AG04450 (cell line): ENCODE results near the gene RWDD1. TPM values are rescaled to one million over a fixed set of nuclear protein-coding genes. Genes with fewer than 3 reads are reported as not detected.
"Not testable (repeated sequence)": the region's sequence is repeated elsewhere in the genome, so short reads cannot be mapped to it uniquely, and the experiment has no call there.

ENCODE experiments used
- CTCF ChIA-PET: fragments of 300-600, 350-600 bp; formaldehyde crosslinking; extraction: SDS; loops from one replicate; lab custom pipeline; 2022; ENCODE audit warnings: antibody characterized with exemption, inconsistent platforms; lab: Charles Lee
- POLR2A ChIA-PET: fragments of 350-600 bp; formaldehyde crosslinking; extraction: SDS; loops from one replicate; lab custom pipeline; 2021; ENCODE audit warnings: antibody characterized with exemption, inconsistent platforms; lab: Yijun Ruan, JAX
- DNase-seq: peaks from one replicate; pipeline ENCODE4 v3.0.0-alpha.2; 2011; ENCODE audit warnings: low read depth, low spot score
- H3K27ac ChIP-seq: one replicate; pipeline ENCODE4 v1.5.1; 2012; ENCODE audit warnings: low read depth, low read length, control low read depth
- H3K27me3 ChIP-seq: one replicate; pipeline ENCODE4 v1.6.0; 2012; ENCODE audit warnings: low read length; ENCODE audit not compliant: control insufficient read depth, insufficient read depth
- H3K4me3 ChIP-seq: 2 replicates; pipeline ENCODE4 v1.5.1; 2011; ENCODE audit warnings: mild to moderate bottlenecking, low read depth, low read length, control low read depth
- H3K9me3 ChIP-seq: 2 replicates; pipeline ENCODE4 v1.5.1; 2012; ENCODE audit warnings: low read length; ENCODE audit not compliant: control insufficient read depth, insufficient read depth
- CTCF ChIP-seq: IDR thresholded peaks from 2 replicates; pipeline ENCODE4 v1.5.1; 2011; ENCODE audit warnings: low read depth, low read length, control low read depth, inconsistent platforms
- polyA plus RNA-seq: library from polyadenylated mRNA; depleted of rRNA; stranded (reverse); fragments of >200 nt; gene quantifications from 2 replicates; pipeline ENCODE4 v1.2.3, GENCODE V29; 2011

Gene RWDD1
- polyA plus RNA-seq, 1 experiment = 56.9 TPM

GRCh38 chr6:116596815-116597214, 25.5 kb downstream of the RWDD1 start:
- no peak for TF ChIP-seq CTCF
- H3K27ac ChIP-seq = no peak overlapping the region
- POLR2A ChIA-PET = no interaction called here
- no peak for DNase-seq
- no peaks in the 10 kb centered on the region for H3K9me3 ChIP-seq
- no peaks in the 10 kb centered on the region for H3K27me3 ChIP-seq
- no peak overlapping the region for H3K4me3 ChIP-seq
- CTCF ChIA-PET = interaction anchor here (1.1 kb wide), 2 partner anchors 19 to 330 kb away, joined by 3 read pairs; partner anchors contain the start of gene RSPH4A

- H3K4me3 ChIP-seq, CTCF ChIA-PET, H3K9me3 ChIP-seq, H3K27ac ChIP-seq, H3K27me3 ChIP-seq, POLR2A ChIA-PET, DNase-seq: not testable (repeated sequence)
These were observed 32.6 kb downstream of the RWDD1 start for GRCh38 chr6:116603916-116604315.

- H3K27ac ChIP-seq, H3K27me3 ChIP-seq, POLR2A ChIA-PET, DNase-seq, H3K4me3 ChIP-seq, H3K9me3 ChIP-seq: not testable (repeated sequence)
- CTCF ChIA-PET = interaction anchor here (0.6 kb wide), 1 partner anchor 40 kb away, joined by 3 read pairs; no protein-coding TSS in a partner anchor
These were observed 33.6 kb downstream of the RWDD1 start for GRCh38 chr6:116604868-116605267.

GRCh38 chr6:116605935-116606334, 34.6 kb downstream of the RWDD1 start:
- DNase-seq = no peak
- Histone ChIP-seq H3K4me3 (no peak overlapping the region), H3K27me3 (no peaks in the 10 kb centered on the region), H3K9me3 (no peaks in the 10 kb centered on the region), H3K27ac (no peak overlapping the region)
- no peak for TF ChIP-seq CTCF
- ChIA-PET CTCF (no interaction called here), POLR2A (no interaction called here)

- H3K4me3 ChIP-seq = no peak overlapping the region
- no peak overlapping the region for H3K27ac ChIP-seq
- H3K27me3 ChIP-seq = no peaks in the 10 kb centered on the region
- CTCF ChIA-PET = no interaction called here
- DNase-seq = no peak
- no peaks in the 10 kb centered on the region for H3K9me3 ChIP-seq
- no peak for TF ChIP-seq CTCF
- POLR2A ChIA-PET = no interaction called here
These were observed 39.8 kb downstream of the RWDD1 start for GRCh38 chr6:116611056-116611455.

GRCh38 chr6:116615937-116616736, 44.8 kb downstream of the RWDD1 start, which contains the start of gene RSPH4A:
Gene RSPH4A, plus strand, starts transcription at chr6:116616479. Its CDS starts 145 bp downstream, at chr6:116616624.
- H3K27me3 ChIP-seq = peaks cover 3% of the 10 kb centered on the region
- H3K27ac ChIP-seq = no peak within 1 kb of the TSS
- no peaks in the 10 kb centered on the region for H3K9me3 ChIP-seq
- CTCF ChIA-PET = interaction anchor here (0.5 to 1.4 kb wide), 7 partner anchors 16 to 399 kb away, joined by 3 to 5 read pairs (median 3); no protein-coding TSS in a partner anchor
- DNase-seq = peak; percentile 79
- peak within 1 kb of the TSS; percentile 79 for H3K4me3 ChIP-seq
- peak; percentile 30; the same call in 1 of the 2 replicates for TF ChIP-seq CTCF
- POLR2A ChIA-PET = interaction anchor here (0.7 kb wide), 1 partner anchor 85 kb away, joined by 3 read pairs; no protein-coding TSS in a partner anchor
